Fibroblast of lung (primary cell): Measurements from ENCODE around the gene ELMO1. TPM values are rescaled to one million over a fixed set of nuclear protein-coding genes. Genes with fewer than 3 reads are reported as not detected.

Experiments used
- DNase-seq, 2 donors: peaks; one replicate each; pipeline versions ENCODE4 v3.0.0 to v3.0.0-alpha.2; 2010; ENCODE audit warnings: low read depth in 2 of 2
- H2AFZ ChIP-seq: 2 replicates; pipeline ENCODE4 v1.5.1; 2012; ENCODE audit warnings: low read length, control low read depth, inconsistent platforms
- H3K27ac ChIP-seq: 2 replicates; pipeline ENCODE4 v1.5.1; 2011; ENCODE audit warnings: low read length, control low read depth; ENCODE audit not compliant: insufficient read depth
- H3K27me3 ChIP-seq: 2 replicates; pipeline ENCODE4 v1.5.1; 2011; ENCODE audit warnings: mild to moderate bottlenecking, low read length; ENCODE audit not compliant: control insufficient read depth, insufficient read depth
- H3K36me3 ChIP-seq: 2 replicates; pipeline ENCODE4 v1.5.1; 2011; ENCODE audit warnings: low read length; ENCODE audit not compliant: control insufficient read depth, insufficient read depth
- H3K4me1 ChIP-seq: 2 replicates; pipeline ENCODE4 v1.5.1; 2011; ENCODE audit warnings: low read length; ENCODE audit not compliant: control insufficient read depth, insufficient read depth; ENCODE audit errors: extremely low read depth
- H3K4me2 ChIP-seq: 2 replicates; pipeline ENCODE4 v1.5.1; 2011; ENCODE audit warnings: low read length, control low read depth; ENCODE audit not compliant: insufficient read depth; ENCODE audit errors: extremely low read depth
- H3K4me3 ChIP-seq, 4 experiments: fragments of 200-600 bp in 1 of 4; sonication (generic) in 1 of 4; replicated peaks in 1 of 4; 2 replicates each; pipeline ENCODE4 v1.5.1; 2011 to 2016; ENCODE audit warnings: low read length in 4 of 4, low read depth in 3 of 4, mild to moderate bottlenecking in 3 of 4, control low read depth in 2 of 4, inconsistent platforms in 1 of 4, mixed read lengths in 1 of 4; ENCODE audit not compliant: insufficient read depth in 1 of 4; ENCODE audit errors: control extremely low read depth in 1 of 4
- H3K79me2 ChIP-seq: 2 replicates; pipeline ENCODE4 v1.5.1; 2012; ENCODE audit warnings: mild to moderate bottlenecking, low read length, inconsistent platforms; ENCODE audit not compliant: control insufficient read depth, insufficient read depth
- H3K9ac ChIP-seq: 2 replicates; pipeline ENCODE4 v1.5.1; 2011; ENCODE audit warnings: mild to moderate bottlenecking, low read length, control low read depth; ENCODE audit not compliant: insufficient read depth
- H3K9me3 ChIP-seq: 2 replicates; pipeline ENCODE4 v1.5.1; 2012; ENCODE audit warnings: low read depth, low read length; ENCODE audit not compliant: control insufficient read depth, insufficient read depth
- H4K20me1 ChIP-seq: 2 replicates; pipeline ENCODE4 v1.5.1; 2011; ENCODE audit warnings: low read length; ENCODE audit not compliant: control insufficient read depth, insufficient read depth; ENCODE audit errors: extremely low read depth
- CTCF ChIP-seq, 2 donors: IDR thresholded peaks in 1 of 2; conservative IDR thresholded peaks in 1 of 2; 1 replicate in 1 of 2; 2 replicates in 1 of 2; pipeline ENCODE4 v1.5.1; 2011 to 2012; ENCODE audit warnings: low read length in 2 of 2, control low read depth in 1 of 2, inconsistent platforms in 1 of 2, low read depth in 1 of 2, mild to moderate bottlenecking in 1 of 2
- EZH2 ChIP-seq: IDR thresholded peaks from 2 replicates; pipeline ENCODE4 v1.5.1; 2012; ENCODE audit warnings: low read length, control low read depth, mild to moderate bottlenecking; ENCODE audit errors: missing control alignments
- polyA plus RNA-seq, 2 donors: library from polyadenylated mRNA; depleted of rRNA in 1 of 2; stranded (reverse) in 1 of 2; unstranded in 1 of 2; fragments of >200 nt; gene quantifications; 2 replicates each; pipeline ENCODE4 v1.2.1, GENCODE V29; 2011 to 2012; ENCODE audit warnings: missing spikeins in 1 of 2
- total RNA-seq: library from RNA; depleted of rRNA; stranded (reverse); fragments of >200 nt; gene quantifications from 2 replicates; pipeline ENCODE4 v1.2.1, GENCODE V29; 2014

The ELMO1 gene
- total and polyA plus RNA-seq, 2 donors (not counting 1 experiment from before 2014, with no cell fraction given), result 0.50 TPM; not detected in 1

GRCh38 chr7:37284285-37284684 is 164.4 kb downstream of the ELMO1 start:
- no peaks in the 10 kb centered on the region for H3K9me3 ChIP-seq
- no peaks in the 10 kb centered on the region for H3K79me2 ChIP-seq
- no peak overlapping the region for H3K27ac ChIP-seq
- H4K20me1 ChIP-seq, result no peaks in the 10 kb centered on the region
- H3K9ac ChIP-seq, result no peak overlapping the region
- DNase-seq, result peak in 1 of 2 donors; percentile 4
- no peak overlapping the region for H3K4me3 ChIP-seq
- H3K36me3 ChIP-seq, result no peaks in the 10 kb centered on the region
- H3K4me1 ChIP-seq, result no peaks in the 10 kb centered on the region
- no peak overlapping the region for H2AFZ ChIP-seq
- H3K4me2 ChIP-seq, result no peak overlapping the region
- H3K27me3 ChIP-seq, result no peaks in the 10 kb centered on the region
- no peak for TF ChIP-seq EZH2
- TF ChIP-seq CTCF (conservative IDR thresholded peaks at IDR 0.05 in 1 of 2, IDR thresholded peaks at IDR 0.05 in 1 of 2; ENCODE audit: low read depth in 1 of 2, low read length in 2 of 2), result no peak

GRCh38 chr7:37283716-37284115 is 164.9 kb downstream of the ELMO1 start:
- no peak overlapping the region for H3K4me3 ChIP-seq
- H3K9me3 ChIP-seq, result no peaks in the 10 kb centered on the region
- TF ChIP-seq CTCF (conservative IDR thresholded peaks at IDR 0.05 in 1 of 2, IDR thresholded peaks at IDR 0.05 in 1 of 2; ENCODE audit: low read depth in 1 of 2, low read length in 2 of 2) (no peak), EZH2 (no peak)
- H3K9ac ChIP-seq, result no peak overlapping the region
- no peaks in the 10 kb centered on the region for H3K27me3 ChIP-seq
- no peak overlapping the region for H3K4me2 ChIP-seq
- no peaks in the 10 kb centered on the region for H3K79me2 ChIP-seq
- no peaks in the 10 kb centered on the region for H3K36me3 ChIP-seq
- H3K4me1 ChIP-seq, result no peaks in the 10 kb centered on the region
- no peak overlapping the region for H2AFZ ChIP-seq
- DNase-seq, result no peak
- no peaks in the 10 kb centered on the region for H4K20me1 ChIP-seq
- no peak overlapping the region for H3K27ac ChIP-seq

GRCh38 chr7:37282927-37283326 is 165.7 kb downstream of the ELMO1 start:
- Histone ChIP-seq H4K20me1 (no peaks in the 10 kb centered on the region), H3K27ac (no peak overlapping the region), H3K9ac (no peak overlapping the region), H3K9me3 (no peaks in the 10 kb centered on the region), H3K4me3 (no peak overlapping the region), H3K4me1 (no peaks in the 10 kb centered on the region), H3K4me2 (no peak overlapping the region), H2AFZ (no peak overlapping the region), H3K79me2 (no peaks in the 10 kb centered on the region), H3K36me3 (no peaks in the 10 kb centered on the region), H3K27me3 (no peaks in the 10 kb centered on the region)
- DNase-seq, result no peak
- TF ChIP-seq CTCF (conservative IDR thresholded peaks at IDR 0.05 in 1 of 2, IDR thresholded peaks at IDR 0.05 in 1 of 2; ENCODE audit: low read depth in 1 of 2, low read length in 2 of 2) (no peak), EZH2 (no peak)
